Measurements from ENCODE around the gene F2. TPM values are rescaled to one million over a fixed set of nuclear protein-coding genes. Genes with fewer than 3 reads are reported as not detected.

The F2 gene
- polyA plus RNA-seq, 1 experiment, result not detected

DNA sequence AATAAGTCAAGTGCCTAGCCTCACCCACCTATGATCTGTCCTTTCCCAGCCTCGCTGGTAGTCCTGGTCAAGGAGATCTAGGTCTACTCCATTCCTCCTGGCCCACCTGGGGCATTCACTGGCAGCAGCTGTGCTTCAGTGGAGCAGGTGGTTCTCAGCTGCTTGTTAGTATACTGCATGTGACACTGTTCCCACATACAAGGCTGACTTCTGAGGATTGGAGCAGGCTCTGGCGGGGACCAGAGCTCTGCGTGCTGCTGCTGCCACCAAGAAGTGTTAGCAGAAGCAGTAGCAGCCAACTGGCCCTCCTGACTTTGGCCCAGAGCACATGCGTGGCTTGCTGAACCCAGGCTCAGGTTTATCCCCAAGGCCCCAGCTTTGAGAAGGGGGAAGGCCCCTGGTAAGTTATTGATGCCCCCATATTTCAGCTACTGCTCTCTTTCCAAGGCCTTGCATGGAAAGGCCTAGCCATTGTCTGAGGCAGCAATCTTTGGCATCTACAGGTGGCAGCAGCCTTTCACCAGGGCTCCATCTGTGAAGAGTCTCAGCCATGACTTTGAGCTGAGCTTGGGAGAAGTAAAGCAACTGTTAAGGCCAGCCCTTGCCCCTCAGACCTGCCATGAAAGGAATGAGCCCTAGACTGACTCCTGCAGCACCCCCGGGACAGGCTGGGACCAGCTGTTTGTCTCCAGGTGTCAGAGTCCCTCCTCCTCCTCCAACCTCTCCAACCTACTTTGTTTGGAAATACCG lies 45.1 kb upstream of the F2 start:
- H3K27ac ChIP-seq (ENCODE audit: low read depth, low read length), result no peak overlapping the region
- CTCF ChIA-PET, result no interaction called here

DNA sequence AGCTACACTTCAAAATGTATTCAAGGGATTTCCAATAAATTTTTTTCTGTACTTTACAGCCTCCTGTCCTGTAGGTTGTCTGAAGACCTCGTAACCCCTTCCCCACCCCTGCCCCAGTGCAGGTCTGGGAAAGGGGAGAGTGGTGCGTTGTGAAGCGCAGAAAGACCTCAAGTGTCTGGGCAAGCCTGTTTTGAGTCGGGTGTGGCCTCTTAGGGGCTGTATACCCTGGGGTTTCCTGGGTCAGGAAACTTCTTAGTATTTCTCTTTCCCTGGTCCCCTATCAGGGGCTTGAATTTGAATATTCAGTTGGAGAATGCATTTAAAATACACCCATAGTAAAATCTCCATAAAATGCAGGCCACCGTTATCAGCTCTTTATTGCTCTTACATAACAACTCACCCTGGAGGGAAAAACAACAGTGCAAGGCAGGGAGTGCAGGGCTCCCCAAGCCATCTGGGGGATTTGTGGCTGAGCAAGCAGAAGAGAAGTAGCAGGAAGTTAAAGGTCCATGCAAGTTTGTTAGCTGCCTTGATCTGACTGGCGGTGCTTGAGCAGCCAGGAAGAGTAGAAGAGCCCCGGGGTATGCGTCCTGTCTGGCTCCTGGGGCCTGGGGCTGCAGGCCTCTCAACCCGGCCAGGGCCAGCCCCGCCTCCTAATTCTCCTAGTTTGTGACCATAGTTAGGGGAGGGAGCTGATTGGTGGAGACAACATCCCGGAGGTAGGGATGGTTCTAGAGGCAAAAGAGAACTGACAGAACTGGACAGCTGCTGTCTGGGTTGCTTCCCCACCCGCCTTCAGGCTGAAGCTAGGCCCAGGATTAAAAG lies 44.3 kb upstream of the F2 start:
- DNase-seq (ENCODE audit: low read depth, low spot score), result no peak
- POLR2A ChIA-PET, result interaction anchor here (0.7 to 2.0 kb wide), 2 partner anchors 9 to 67 kb away, joined by 7 to 9 read pairs; no protein-coding TSS in a partner anchor
- Histone ChIP-seq H3K4me3 (ENCODE audit: low read depth, low read length) (no peak overlapping the region), H3K27ac (ENCODE audit: low read depth, low read length) (peak overlapping the region; percentile 68), H3K27me3 (ENCODE audit: control insufficient read depth, insufficient read depth, low read length) (no peaks in the 10 kb centered on the region), H3K9me3 (ENCODE audit: control insufficient read depth, insufficient read depth, low read length) (no peaks in the 10 kb centered on the region)
- TF ChIP-seq, protein P1, sequence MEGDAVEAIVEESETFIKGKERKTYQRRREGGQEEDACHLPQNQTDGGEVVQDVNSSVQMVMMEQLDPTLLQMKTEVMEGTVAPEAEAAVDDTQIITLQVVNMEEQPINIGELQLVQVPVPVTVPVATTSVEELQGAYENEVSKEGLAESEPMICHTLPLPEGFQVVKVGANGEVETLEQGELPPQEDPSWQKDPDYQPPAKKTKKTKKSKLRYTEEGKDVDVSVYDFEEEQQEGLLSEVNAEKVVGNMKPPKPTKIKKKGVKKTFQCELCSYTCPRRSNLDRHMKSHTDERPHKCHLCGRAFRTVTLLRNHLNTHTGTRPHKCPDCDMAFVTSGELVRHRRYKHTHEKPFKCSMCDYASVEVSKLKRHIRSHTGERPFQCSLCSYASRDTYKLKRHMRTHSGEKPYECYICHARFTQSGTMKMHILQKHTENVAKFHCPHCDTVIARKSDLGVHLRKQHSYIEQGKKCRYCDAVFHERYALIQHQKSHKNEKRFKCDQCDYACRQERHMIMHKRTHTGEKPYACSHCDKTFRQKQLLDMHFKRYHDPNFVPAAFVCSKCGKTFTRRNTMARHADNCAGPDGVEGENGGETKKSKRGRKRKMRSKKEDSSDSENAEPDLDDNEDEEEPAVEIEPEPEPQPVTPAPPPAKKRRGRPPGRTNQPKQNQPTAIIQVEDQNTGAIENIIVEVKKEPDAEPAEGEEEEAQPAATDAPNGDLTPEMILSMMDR (IDR thresholded peaks at IDR 0.05; ENCODE audit: low read depth, low read length), result no peak
- CTCF ChIA-PET, result no interaction called here

More for the DNA sequence above, 45.1 kb upstream of the F2 start:
- Histone ChIP-seq H3K27me3 (ENCODE audit: control insufficient read depth, insufficient read depth, low read length) (no peaks in the 10 kb centered on the region), H3K9me3 (ENCODE audit: control insufficient read depth, insufficient read depth, low read length) (no peaks in the 10 kb centered on the region), H3K4me3 (ENCODE audit: low read depth, low read length) (no peak overlapping the region)
- POLR2A ChIA-PET, result interaction anchor here (0.7 kb wide), 1 partner anchor 66 kb away, joined by 9 read pairs; no protein-coding TSS in a partner anchor
- no peak for DNase-seq (ENCODE audit: low read depth, low spot score)
- TF ChIP-seq, protein P1 (IDR thresholded peaks at IDR 0.05; ENCODE audit: low read depth, low read length), result no peak

DNA sequence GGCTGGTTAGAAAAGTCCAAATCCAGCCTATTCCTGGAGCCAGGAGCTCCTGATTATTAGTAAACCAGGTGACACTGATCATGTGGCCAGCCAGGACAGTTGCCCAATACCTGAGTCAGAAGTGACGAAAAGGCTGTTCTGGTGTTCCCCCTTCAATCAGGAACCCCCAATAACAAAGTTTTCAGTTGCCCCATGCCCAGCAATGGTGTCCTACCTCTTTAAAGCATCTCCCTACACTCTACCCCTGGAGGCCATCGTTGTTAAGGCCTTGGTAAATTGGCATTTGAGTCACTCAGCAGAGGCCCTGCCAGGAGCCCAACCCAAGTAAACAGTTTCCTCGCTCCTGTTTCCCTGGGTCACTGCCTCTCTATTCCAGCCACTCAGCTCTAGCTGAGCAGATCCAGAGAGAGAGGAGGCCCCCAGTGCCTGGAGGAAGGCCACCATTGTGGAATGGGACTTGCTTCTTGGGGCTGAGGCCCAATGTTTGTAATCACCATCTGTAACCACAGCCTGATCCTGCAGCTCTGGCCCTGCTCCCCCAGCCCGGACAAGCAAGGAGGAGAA lies 43.6 kb upstream of the F2 start:
- peak overlapping the region; percentile 68 for H3K27ac ChIP-seq (ENCODE audit: low read depth, low read length)
- DNase-seq (ENCODE audit: low read depth, low spot score), result no peak
- H3K27me3 ChIP-seq (ENCODE audit: control insufficient read depth, insufficient read depth, low read length), result no peaks in the 10 kb centered on the region
- TF ChIP-seq, protein P1 (IDR thresholded peaks at IDR 0.05; ENCODE audit: low read depth, low read length), result peak; percentile 15; the same call in 1 of the 2 replicates
- no peaks in the 10 kb centered on the region for H3K9me3 ChIP-seq (ENCODE audit: control insufficient read depth, insufficient read depth, low read length)
- no peak overlapping the region for H3K4me3 ChIP-seq (ENCODE audit: low read depth, low read length)
- CTCF ChIA-PET, result interaction anchor here (0.7 kb wide), 1 partner anchor 16 kb away, joined by 3 read pairs; no protein-coding TSS in a partner anchor
- POLR2A ChIA-PET, result interaction anchor here (0.8 to 2.0 kb wide), 2 partner anchors 9 to 81 kb away, joined by 3 to 7 read pairs; partner anchors contain the start of gene AMBRA1

DNA sequence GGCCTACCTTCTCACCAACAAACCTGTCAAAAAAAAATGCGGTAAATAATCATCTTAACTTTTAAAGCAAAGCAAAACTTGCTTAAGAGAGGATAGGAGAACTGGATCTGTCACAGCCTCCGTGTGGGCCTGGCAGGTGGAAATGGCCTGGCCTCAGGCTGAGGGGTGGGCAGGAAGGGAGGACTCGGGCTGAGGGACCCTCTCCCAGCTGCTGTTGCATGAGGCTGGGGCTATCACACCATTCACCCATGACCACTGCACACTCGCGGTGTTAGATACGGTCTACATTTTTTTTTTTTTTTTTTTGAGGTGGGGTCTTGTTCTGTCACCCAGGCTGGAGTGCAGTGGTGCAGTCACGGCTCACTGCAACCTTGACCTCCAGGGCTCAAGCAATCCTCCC lies 43.1 kb upstream of the F2 start:
- TF ChIP-seq, protein P1 (IDR thresholded peaks at IDR 0.05; ENCODE audit: low read depth, low read length), result no peak
- Histone ChIP-seq H3K4me3 (ENCODE audit: low read depth, low read length) (no peak overlapping the region), H3K9me3 (ENCODE audit: control insufficient read depth, insufficient read depth, low read length) (no peaks in the 10 kb centered on the region), H3K27ac (ENCODE audit: low read depth, low read length) (peak overlapping the region; percentile 68), H3K27me3 (ENCODE audit: control insufficient read depth, insufficient read depth, low read length) (no peaks in the 10 kb centered on the region)
- DNase-seq (ENCODE audit: low read depth, low spot score), result no peak
- POLR2A ChIA-PET, result interaction anchor here (0.8 to 2.0 kb wide), 2 partner anchors 8 to 82 kb away, joined by 3 to 7 read pairs; partner anchors contain the start of gene AMBRA1
- CTCF ChIA-PET, result interaction anchor here (0.7 kb wide), 1 partner anchor 17 kb away, joined by 3 read pairs; no protein-coding TSS in a partner anchor
